Endothelial cell of umbilical vein (primary cell): ENCODE data around the gene PDK4. TPM values are rescaled to one million over a fixed set of nuclear protein-coding genes. Genes with fewer than 3 reads are reported as not detected.

Source experiments
- BruUV-seq: library from RNA; stranded (reverse); fragments of 400-500 nt; replicated peaks from 2 replicates; lab custom pipeline; 2021; lab: Mats Ljungman, UMichigan
- CTCF ChIA-PET: fragments of 300-600, 350-600 bp; sonication (Branson Sonifier 250); formaldehyde crosslinking; loops from one replicate; lab custom pipeline; 2021; ENCODE audit warnings: antibody characterized with exemption, inconsistent platforms; lab: Charles Lee
- POLR2A ChIA-PET: fragments of 300-600, 350-600 bp; sonication (Branson Sonifier 250); formaldehyde crosslinking; loops from one replicate; lab custom pipeline; 2021; ENCODE audit warnings: antibody characterized with exemption, inconsistent platforms; lab: Charles Lee
- DNase-seq: peaks from one replicate; pipeline ENCODE4 v3.0.0-alpha.2; 2011; ENCODE audit warnings: low read depth, low spot score
- FAIRE-seq: peaks from 2 replicates; lab custom pipeline; 2011; peaks lifted over from hg19 to GRCh38; lab: Jason Lieb, UNC
- H2AFZ ChIP-seq: 2 replicates; pipeline ENCODE4 v1.6.0; 2012; ENCODE audit warnings: low read depth, low read length, control low read depth, inconsistent platforms
- H3K27ac ChIP-seq: 2 replicates; pipeline ENCODE4 v1.5.1; 2011; ENCODE audit warnings: low read depth, mild to moderate bottlenecking, control low read depth, low read length, moderate library complexity; ENCODE audit not compliant: insufficient read depth
- H3K27me3 ChIP-seq, 2 experiments: 2 replicates each; pipeline versions ENCODE4 v1.6.0 to v1.6.1; 2011; ENCODE audit warnings: low read length in 2 of 2, mixed read lengths in 1 of 2; ENCODE audit not compliant: control insufficient read depth in 2 of 2, insufficient read depth in 2 of 2
- H3K36me3 ChIP-seq, 2 experiments: 2 replicates in 1 of 2; 3 replicates in 1 of 2; pipeline ENCODE4 v1.5.1; 2011; ENCODE audit warnings: low read length in 2 of 2, mild to moderate bottlenecking in 1 of 2, moderate library complexity in 1 of 2; ENCODE audit not compliant: control insufficient read depth in 2 of 2, insufficient read depth in 2 of 2; ENCODE audit errors: extremely low read depth in 1 of 2
- H3K4me1 ChIP-seq: 3 replicates; pipeline ENCODE4 v1.5.1; 2011; ENCODE audit warnings: mild to moderate bottlenecking, low read length; ENCODE audit not compliant: control insufficient read depth, insufficient read depth; ENCODE audit errors: extremely low read depth
- H3K4me2 ChIP-seq: 2 replicates; pipeline ENCODE4 v1.6.1; 2011; ENCODE audit warnings: low read length, control low read depth, mixed read lengths; ENCODE audit not compliant: insufficient read depth
- H3K4me3 ChIP-seq, 3 experiments: fragments of 200-600 bp in 1 of 3; sonication (generic), shearing (Covaris generic) in 1 of 3; replicated peaks in 1 of 3; 2 replicates each; pipeline ENCODE4 v1.5.1; 2011 to 2016; ENCODE audit warnings: control low read depth in 3 of 3, low read length in 3 of 3, mild to moderate bottlenecking in 2 of 3, inconsistent platforms in 1 of 3, low read depth in 1 of 3, moderate library complexity in 1 of 3; ENCODE audit not compliant: insufficient read depth in 1 of 3
- H3K79me2 ChIP-seq: 2 replicates; pipeline ENCODE4 v1.6.0; 2012; ENCODE audit warnings: low read length, inconsistent platforms; ENCODE audit not compliant: control insufficient read depth, insufficient read depth
- H3K9ac ChIP-seq: replicated peaks from 2 replicates; pipeline ENCODE3; 2011; ENCODE audit warnings: low read length, control low read depth; ENCODE audit not compliant: insufficient read depth; ENCODE audit errors: extremely low read depth
- H3K9me1 ChIP-seq: replicated peaks from 3 replicates; pipeline ENCODE4 v1.6.0; 2011; ENCODE audit warnings: mild to moderate bottlenecking, low read length; ENCODE audit not compliant: control insufficient read depth, insufficient read depth; ENCODE audit errors: extremely low read depth
- H3K9me3 ChIP-seq: replicated peaks from 2 replicates; pipeline ENCODE4 v1.5.1; 2012; ENCODE audit warnings: low read length, inconsistent platforms; ENCODE audit not compliant: control insufficient read depth, insufficient read depth
- H4K20me1 ChIP-seq: replicated peaks from 2 replicates; pipeline ENCODE3; 2011; ENCODE audit warnings: mild to moderate bottlenecking, low read length; ENCODE audit not compliant: control insufficient read depth, insufficient read depth; ENCODE audit errors: extremely low read depth
- CTCF ChIP-seq, 2 donors: IDR thresholded peaks; 1 replicate in 1 of 2; 2 replicates in 1 of 2; pipeline ENCODE4 v1.5.1; 2011; ENCODE audit warnings: low read length in 2 of 2, mild to moderate bottlenecking in 2 of 2, moderate library complexity in 2 of 2, control low read depth in 1 of 2, inconsistent platforms in 1 of 2, low read depth in 1 of 2; ENCODE audit not compliant: insufficient read depth in 1 of 2; ENCODE audit errors: extremely low read depth in 1 of 2
- EZH2 ChIP-seq: IDR thresholded peaks from 2 replicates; pipeline ENCODE4 v1.6.1; 2012; ENCODE audit warnings: borderline replicate concordance, low read depth, mild to moderate bottlenecking, moderate library complexity, low read length, inconsistent platforms; ENCODE audit not compliant: severe bottlenecking
- FOS ChIP-seq: IDR thresholded peaks from 2 replicates; pipeline ENCODE4 v1.6.1; 2011; ENCODE audit warnings: mild to moderate bottlenecking, low read length, moderate library complexity, borderline replicate concordance; ENCODE audit not compliant: insufficient read depth
- GATA2 ChIP-seq: IDR thresholded peaks from 2 replicates; pipeline ENCODE4 v1.7.0; 2011; ENCODE audit warnings: low read depth, mild to moderate bottlenecking, moderate library complexity, mixed read lengths, low read length; ENCODE audit not compliant: insufficient read length, insufficient read depth
- JUN ChIP-seq: IDR thresholded peaks from 2 replicates; pipeline ENCODE4 v1.6.1; 2011; ENCODE audit warnings: borderline replicate concordance, low read depth; ENCODE audit not compliant: insufficient read length, insufficient read depth
- MYC ChIP-seq: IDR thresholded peaks from one replicate; pipeline ENCODE4 v1.6.1; 2011; ENCODE audit warnings: mild to moderate bottlenecking, low read depth, low read length
- POLR2A ChIP-seq: IDR thresholded peaks from 2 replicates; pipeline ENCODE4 v1.6.1; 2012; ENCODE audit warnings: low read depth, mild to moderate bottlenecking, control low read depth, low read length
- POLR2AphosphoS5 ChIP-seq: IDR thresholded peaks from 2 replicates; pipeline ENCODE4 v1.6.1; 2012; ENCODE audit warnings: low read depth, mild to moderate bottlenecking, control low read depth, low read length, moderate library complexity; ENCODE audit not compliant: insufficient read depth
- dilution Hi-C: fragments of 300-500 bp; cut with MboI; formaldehyde crosslinking; loops from one replicate; pipeline ENCODE4 v1.15.0; 2019; ENCODE audit warnings: low sequenced_read_pairs; ENCODE audit not compliant: extremely low pct_ligation_motif_present
- intact Hi-C: fragments of 100-400 bp; cut with micrococcal nuclease; formaldehyde crosslinking; loops from one replicate; pipeline ENCODE4 v1.10.0; 2022
- polyA plus RNA-seq, 4 experiments: library from polyadenylated mRNA; depleted of rRNA in 3 of 4; stranded (reverse) in 3 of 4; unstranded in 1 of 4; fragments of >200 nt; gene quantifications; 2 replicates each; pipeline versions ENCODE4 v1.2.1 to v1.2.3, GENCODE V29; 2011 to 2012; ENCODE audit warnings: missing spikeins in 1 of 4
- total RNA-seq: library from RNA; stranded (reverse); gene quantifications from 2 replicates; pipeline ENCODE4 v1.2.3, GENCODE V29; 2021
- TF ChIP-seq, protein P1 (sequence below): IDR thresholded peaks from 2 replicates; pipeline ENCODE4 v1.6.1; 2011; ENCODE audit not compliant: insufficient read depth, insufficient read length

PDK4 gene
- total and polyA plus RNA-seq, 2 donors (not counting 3 experiments of a cell fraction or from before 2014, with no cell fraction given), result 0.75 to 2.5 TPM

GRCh38 chr7:95578299-95578855, 17.9 kb downstream of the PDK4 start:
- no peak overlapping the region for H3K4me2 ChIP-seq
- H3K4me1 ChIP-seq, result no peaks in the 10 kb centered on the region
- ChIA-PET POLR2A (no interaction called here), CTCF (interaction anchor here (1.5 kb wide), 1 partner anchor 52 kb away, joined by 3 read pairs; no protein-coding TSS in a partner anchor)
- dilution Hi-C loops (no loop called here), intact Hi-C loops (no loop called here)
- no peaks in the 10 kb centered on the region for H3K79me2 ChIP-seq
- no TSS peak for BruUV-seq
- H3K9me3 ChIP-seq, result no peaks in the 10 kb centered on the region
- peaks cover 0 to 3% of the 10 kb centered on the region in 2 experiments for H3K27me3 ChIP-seq
- no peak overlapping the region for H3K4me3 ChIP-seq
- H3K27ac ChIP-seq, result no peak overlapping the region
- H3K9ac ChIP-seq, result no peak overlapping the region
- no peak for DNase-seq
- H4K20me1 ChIP-seq, result no peaks in the 10 kb centered on the region
- FAIRE-seq, result no peak
- no peaks in the 10 kb centered on the region for H3K9me1 ChIP-seq
- no peak for TF ChIP-seq POLR2AphosphoS5
- no peak for TF ChIP-seq GATA2
- TF ChIP-seq MYC, result no peak
- no peak for TF ChIP-seq POLR2A
- no peak for TF ChIP-seq EZH2
- TF ChIP-seq CTCF (IDR thresholded peaks at IDR 0.05; ENCODE audit: extremely low read depth in 1 of 2, insufficient read depth in 1 of 2, low read depth in 1 of 2, low read length in 2 of 2), result no peak
- TF ChIP-seq, protein P1, sequence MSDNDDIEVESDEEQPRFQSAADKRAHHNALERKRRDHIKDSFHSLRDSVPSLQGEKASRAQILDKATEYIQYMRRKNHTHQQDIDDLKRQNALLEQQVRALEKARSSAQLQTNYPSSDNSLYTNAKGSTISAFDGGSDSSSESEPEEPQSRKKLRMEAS, result no peak
- no peak for TF ChIP-seq FOS
- TF ChIP-seq JUN, result no peak
- H2AFZ ChIP-seq, result no peak overlapping the region
- no peaks in the 10 kb centered on the region for H3K36me3 ChIP-seq
